ENCODE measurements around the gene ARHGAP23.
A peak's percentile ranks its signal among the peaks of the same experiment; 100 is the strongest.
"Not testable (repeated sequence)": the region's sequence is repeated elsewhere in the genome, so short reads cannot be mapped to it uniquely, and the experiment has no call there.

Gene ARHGAP23

GRCh38 chr17:38460716-38461630 lies 32.7 kb downstream of the ARHGAP23 start:
- DNase-seq (ENCODE audit: low spot score): no peak

DNA sequence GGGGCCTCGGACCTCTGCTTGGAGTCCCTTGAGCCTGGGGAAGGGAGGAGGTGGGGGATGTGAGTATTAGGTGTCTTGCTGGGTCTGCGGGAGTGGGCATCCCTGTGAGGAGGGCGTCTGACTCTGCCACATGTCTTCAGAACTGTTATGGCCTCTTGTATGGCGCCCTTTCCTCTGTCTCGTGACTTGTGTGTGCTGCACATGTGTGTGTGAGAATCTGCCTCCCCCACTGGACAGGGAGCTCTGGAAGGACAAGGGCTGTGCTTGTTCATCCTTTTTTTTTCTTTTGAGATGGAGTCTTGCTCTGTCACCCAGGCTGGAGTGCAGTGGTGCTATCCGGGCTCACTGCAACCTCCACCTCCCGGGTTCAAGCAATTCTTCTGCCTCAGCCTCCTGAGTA lies 33.4 kb downstream of the ARHGAP23 start:
- DNase-seq (ENCODE audit: low spot score): no peak

GRCh38 chr17:38463451-38463858 lies 35.2 kb downstream of the ARHGAP23 start:
- no peak for DNase-seq (ENCODE audit: low spot score)

GRCh38 chr17:38464251-38464722 lies 36.0 kb downstream of the ARHGAP23 start:
- DNase-seq (ENCODE audit: low spot score): no peak

DNA sequence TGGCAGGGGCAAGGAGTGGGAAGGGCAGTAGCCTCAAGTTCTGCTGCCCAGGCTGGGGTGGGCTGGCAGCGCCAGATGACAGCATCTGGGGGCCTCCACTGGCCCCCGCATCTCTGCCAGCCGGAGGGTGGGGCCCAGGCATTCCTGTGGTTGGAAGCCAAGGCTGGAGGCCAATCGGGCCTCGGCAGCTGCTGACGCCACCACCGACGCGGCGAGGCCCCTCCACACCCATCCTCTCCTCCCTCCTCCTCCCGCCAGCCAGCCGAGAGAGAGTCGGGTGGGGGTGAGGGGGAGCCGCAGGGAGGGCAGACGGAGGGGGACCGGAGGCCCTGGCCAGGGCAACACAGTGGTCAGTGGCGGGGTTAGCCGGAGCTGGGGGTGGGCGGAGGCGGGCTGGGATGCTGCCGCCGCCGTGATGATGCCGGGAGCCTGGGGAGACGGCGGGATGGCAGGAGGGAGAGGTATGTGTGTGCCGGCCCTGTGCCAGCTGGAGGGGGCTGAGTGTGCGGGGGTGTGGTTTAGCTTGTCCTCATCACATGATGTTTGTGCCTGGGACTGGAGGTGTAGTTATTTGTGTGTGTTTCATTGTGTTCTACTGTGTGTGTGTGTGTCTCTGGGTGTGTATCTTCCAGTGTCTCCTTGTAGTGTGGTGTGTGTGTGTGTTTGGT lies 36.6 kb downstream of the ARHGAP23 start:
- peak; percentile 95 for DNase-seq (ENCODE audit: low spot score)

- DNase-seq (ENCODE audit: low spot score): peak; percentile 94
Measured at GRCh38 chr17:38465391-38466345, 37.4 kb downstream of the ARHGAP23 start.

DNA sequence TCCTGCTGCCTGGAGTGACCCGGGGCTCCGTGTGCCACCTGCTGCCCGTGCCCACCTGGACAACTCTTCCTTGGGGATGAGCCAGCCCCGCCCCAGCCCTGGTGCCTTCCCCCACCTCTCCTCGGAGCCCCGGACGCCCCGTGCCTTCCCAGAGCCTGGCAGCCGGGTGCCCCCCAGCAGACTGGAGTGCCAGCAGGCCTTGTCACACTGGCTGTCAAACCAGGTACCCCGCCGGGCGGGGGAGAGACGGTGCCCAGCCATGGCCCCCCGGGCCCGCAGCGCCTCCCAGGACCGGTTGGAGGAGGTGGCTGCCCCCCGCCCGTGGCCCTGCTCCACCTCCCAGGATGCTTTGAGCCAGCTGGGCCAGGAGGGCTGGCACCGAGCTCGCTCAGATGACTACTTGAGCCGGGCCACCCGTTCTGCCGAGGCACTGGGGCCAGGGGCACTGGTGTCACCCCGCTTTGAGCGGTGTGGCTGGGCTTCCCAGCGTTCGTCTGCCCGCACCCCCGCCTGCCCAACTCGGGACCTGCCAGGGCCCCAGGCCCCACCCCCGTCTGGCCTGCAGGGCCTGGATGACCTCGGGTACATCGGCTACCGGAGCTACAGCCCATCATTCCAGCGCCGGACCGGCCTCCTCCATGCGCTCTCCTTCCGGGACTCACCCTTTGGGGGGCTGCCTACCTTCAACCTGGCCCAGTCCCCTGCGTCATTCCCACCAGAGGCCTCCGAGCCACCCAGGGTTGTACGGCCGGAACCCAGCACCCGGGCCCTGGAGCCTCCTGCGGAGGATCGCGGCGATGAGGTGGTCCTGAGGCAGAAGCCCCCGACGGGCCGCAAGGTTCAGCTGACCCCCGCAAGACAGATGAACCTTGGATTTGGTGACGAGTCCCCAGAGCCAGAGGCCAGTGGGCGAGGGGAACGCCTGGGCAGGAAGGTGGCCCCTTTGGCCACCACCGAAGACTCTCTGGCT lies 38.4 kb downstream of the ARHGAP23 start:
- no peak for DNase-seq (ENCODE audit: low spot score)

DNA sequence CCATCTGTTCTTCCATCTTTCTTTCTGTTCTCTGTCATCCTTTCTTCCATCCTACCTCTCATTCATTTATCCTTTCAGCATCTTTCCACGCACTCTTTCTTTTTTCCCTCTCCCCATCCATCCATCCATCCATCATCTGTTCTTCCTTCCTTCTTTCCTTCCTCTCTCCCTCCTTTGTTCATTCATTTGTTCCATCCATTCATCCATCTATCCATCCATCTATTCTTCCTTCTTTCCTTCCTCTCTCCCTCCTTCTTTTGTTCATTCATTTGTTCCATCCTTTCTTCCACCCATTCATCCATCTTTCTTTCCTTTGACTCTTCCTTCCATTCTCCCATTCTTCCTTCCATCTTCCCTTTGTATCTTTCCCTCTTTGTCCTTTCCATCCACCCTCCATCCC lies 39.2 kb downstream of the ARHGAP23 start:
- no peak for DNase-seq (ENCODE audit: low spot score)

- DNase-seq (ENCODE audit: low spot score): no peak
Measured at GRCh38 chr17:38469875-38470274, 41.6 kb downstream of the ARHGAP23 start.

GRCh38 chr17:38471253-38471652 lies 43.0 kb downstream of the ARHGAP23 start:
- not testable (repeated sequence) for DNase-seq (ENCODE audit: low spot score)

GRCh38 chr17:38474666-38475065 lies 46.4 kb downstream of the ARHGAP23 start:
- DNase-seq (ENCODE audit: low spot score): not testable (repeated sequence)

- DNase-seq (ENCODE audit: low spot score): no peak
Measured at GRCh38 chr17:38476549-38476948, 48.3 kb downstream of the ARHGAP23 start.

DNA sequence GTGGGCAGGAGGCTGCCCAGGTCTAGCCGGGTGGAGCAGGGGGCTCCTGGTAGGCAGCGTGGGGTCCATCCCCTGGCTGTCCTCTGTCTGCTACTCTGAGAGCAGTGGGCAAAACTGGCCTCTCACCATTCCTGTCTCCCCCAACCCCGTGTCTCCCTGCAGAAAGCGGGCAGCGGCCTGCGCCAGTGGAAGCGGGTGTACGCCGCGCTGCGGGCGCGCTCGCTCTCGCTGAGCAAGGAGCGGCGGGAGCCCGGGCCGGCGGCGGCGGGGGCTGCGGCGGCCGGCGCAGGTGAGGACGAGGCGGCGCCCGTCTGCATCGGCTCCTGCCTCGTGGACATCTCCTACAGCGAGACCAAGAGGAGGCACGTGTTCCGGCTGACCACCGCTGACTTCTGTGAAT lies 49.2 kb downstream of the ARHGAP23 start:
- DNase-seq (ENCODE audit: low spot score): not testable (repeated sequence)

- not testable (repeated sequence) for DNase-seq (ENCODE audit: low spot score)
Measured at GRCh38 chr17:38477951-38478350, 49.7 kb downstream of the ARHGAP23 start.

- not testable (repeated sequence) for DNase-seq (ENCODE audit: low spot score)
Measured at GRCh38 chr17:38478667-38479066, 50.4 kb downstream of the ARHGAP23 start.

- not testable (repeated sequence) for DNase-seq (ENCODE audit: low spot score)
Measured at GRCh38 chr17:38482039-38482699, 53.9 kb downstream of the ARHGAP23 start.

- DNase-seq (ENCODE audit: low spot score): not testable (repeated sequence)
Measured at GRCh38 chr17:38482700-38483043, 54.4 kb downstream of the ARHGAP23 start.

DNA sequence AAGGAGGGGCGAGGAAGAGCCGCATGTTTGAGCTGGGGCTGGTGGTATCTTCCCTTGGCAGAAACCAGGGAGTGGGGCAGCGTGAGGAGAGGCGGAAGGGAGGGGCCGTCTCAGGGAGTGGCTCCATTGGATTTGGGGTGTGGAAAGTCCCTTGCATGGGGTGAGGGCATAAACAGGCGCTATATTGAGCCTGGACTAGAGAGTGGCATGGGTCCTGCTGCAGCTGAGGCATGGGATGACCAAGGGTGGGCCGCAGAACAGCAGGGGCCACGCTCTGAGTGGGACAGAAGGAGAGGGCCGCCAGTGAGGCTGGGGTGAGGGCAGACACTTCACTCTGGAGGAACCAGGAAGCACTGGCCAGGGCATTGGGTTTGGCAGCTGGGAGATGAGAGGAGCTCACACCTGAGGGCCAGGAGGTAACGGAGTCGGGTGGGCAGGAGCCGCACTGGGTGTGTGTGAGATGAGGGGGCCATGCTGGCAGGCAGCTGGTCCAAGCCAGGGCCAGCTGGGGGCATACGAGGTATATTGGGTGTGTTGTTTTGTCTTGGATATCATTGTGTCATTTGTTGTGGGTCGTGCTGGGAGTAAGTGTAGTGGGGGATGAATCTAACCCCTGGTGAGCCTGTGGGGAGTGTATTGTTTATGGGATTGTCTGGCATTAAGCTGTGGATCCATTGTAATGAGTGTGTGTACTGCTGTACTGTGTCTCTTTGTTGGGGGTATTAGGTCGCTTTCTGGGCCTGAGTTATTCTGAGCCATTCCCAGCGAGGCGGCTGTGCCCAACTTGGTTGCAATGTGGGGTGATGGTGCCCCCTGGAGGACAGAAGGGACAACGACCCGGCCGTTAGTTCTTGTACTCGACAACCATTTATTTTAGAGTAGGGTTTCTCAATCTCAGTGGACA lies 56.2 kb downstream of the ARHGAP23 start:
- DNase-seq (ENCODE audit: low spot score): peak; percentile 52

DNA sequence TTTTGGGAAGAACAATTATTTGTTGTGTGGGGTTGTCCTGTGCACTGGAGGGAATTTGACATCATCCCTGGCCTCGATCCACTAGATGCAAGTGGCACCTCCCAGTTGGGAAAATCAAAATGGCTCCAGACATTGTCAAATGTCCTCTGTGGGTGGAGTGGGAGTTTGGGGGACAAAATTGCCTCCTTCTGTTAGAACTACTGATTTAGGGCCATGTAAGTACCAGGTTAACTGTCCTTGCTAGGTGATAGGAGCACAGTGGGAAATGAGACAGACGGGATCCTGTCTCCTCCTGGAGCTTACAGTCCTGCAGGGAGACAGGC lies 56.8 kb downstream of the ARHGAP23 start:
- no peak for DNase-seq (ENCODE audit: low spot score)

Measured in AG08396 (cell line).